ENCODE results near the gene TAF8.

DNA sequence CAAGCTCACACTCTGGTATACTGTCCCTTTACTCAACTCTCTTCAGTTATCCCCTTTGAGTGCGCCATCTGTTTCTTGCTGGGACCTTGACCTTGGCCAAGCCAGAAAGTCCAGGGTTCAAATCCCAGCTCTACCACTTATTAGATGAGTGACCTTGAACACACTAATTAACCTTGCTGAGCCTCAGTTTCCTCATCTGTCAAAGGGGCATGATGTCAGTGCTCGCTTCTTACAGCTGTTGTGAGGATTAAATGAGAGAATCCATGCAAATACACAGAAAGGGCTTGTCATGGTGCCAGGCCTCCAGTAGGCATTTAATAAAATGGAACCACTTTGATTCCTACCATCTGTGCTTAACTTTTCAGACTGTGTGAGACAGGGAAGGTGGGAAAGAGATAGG is 57.7 kb downstream of the TAF8 start:
- TF ChIP-seq, protein P1, sequence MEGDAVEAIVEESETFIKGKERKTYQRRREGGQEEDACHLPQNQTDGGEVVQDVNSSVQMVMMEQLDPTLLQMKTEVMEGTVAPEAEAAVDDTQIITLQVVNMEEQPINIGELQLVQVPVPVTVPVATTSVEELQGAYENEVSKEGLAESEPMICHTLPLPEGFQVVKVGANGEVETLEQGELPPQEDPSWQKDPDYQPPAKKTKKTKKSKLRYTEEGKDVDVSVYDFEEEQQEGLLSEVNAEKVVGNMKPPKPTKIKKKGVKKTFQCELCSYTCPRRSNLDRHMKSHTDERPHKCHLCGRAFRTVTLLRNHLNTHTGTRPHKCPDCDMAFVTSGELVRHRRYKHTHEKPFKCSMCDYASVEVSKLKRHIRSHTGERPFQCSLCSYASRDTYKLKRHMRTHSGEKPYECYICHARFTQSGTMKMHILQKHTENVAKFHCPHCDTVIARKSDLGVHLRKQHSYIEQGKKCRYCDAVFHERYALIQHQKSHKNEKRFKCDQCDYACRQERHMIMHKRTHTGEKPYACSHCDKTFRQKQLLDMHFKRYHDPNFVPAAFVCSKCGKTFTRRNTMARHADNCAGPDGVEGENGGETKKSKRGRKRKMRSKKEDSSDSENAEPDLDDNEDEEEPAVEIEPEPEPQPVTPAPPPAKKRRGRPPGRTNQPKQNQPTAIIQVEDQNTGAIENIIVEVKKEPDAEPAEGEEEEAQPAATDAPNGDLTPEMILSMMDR (IDR thresholded peaks at IDR 0.05 in 2 of 3, conservative IDR thresholded peaks at IDR 0.05 in 1 of 3; ENCODE audit: control insufficient read depth in 2 of 3, extremely low read depth in 1 of 3, insufficient read depth in 1 of 3, low read depth in 3 of 3, low read length in 3 of 3) = no peak
- TF ChIP-seq POLR2A (IDR thresholded peaks at IDR 0.05; ENCODE audit: low read depth, low read length) = no peak

Data from GM12878 (cell line).